HEK293T (cell line): ENCODE data around the gene CTDSPL.

Experiments
- ARNT ChIP-seq: fragments of 450-650 bp; IDR thresholded peaks from 2 replicates; pipeline ENCODE4 v1.6.1; 2017; ENCODE audit warnings: mild to moderate bottlenecking
- BHLHE40 ChIP-seq: fragments of 450-650 bp; IDR thresholded peaks from 2 replicates; pipeline ENCODE4 v1.6.1; 2016; ENCODE audit warnings: mild to moderate bottlenecking, moderate library complexity, borderline replicate concordance
- ELF4 ChIP-seq: fragments of 450-650 bp; IDR thresholded peaks from 2 replicates; pipeline ENCODE4 v1.6.1; 2017; ENCODE audit warnings: antibody characterized with exemption
- FOXM1 ChIP-seq: fragments of 450-650 bp; IDR thresholded peaks from 2 replicates; pipeline ENCODE4 v1.6.1; 2017; ENCODE audit warnings: mild to moderate bottlenecking, borderline replicate concordance
- HDGF ChIP-seq: fragments of 450-650 bp; IDR thresholded peaks from 2 replicates; pipeline ENCODE4 v1.6.1; 2017; ENCODE audit warnings: antibody characterized with exemption, borderline replicate concordance
- L3MBTL2 ChIP-seq: fragments of 450-650 bp; conservative IDR thresholded peaks from 2 replicates; pipeline ENCODE4 v1.6.1; 2016; ENCODE audit warnings: mild to moderate bottlenecking
- SP1 ChIP-seq: fragments of 450-650 bp; IDR thresholded peaks from 2 replicates; pipeline ENCODE4 v1.6.1; 2017
- SUZ12 ChIP-seq: fragments of 450-650 bp; IDR thresholded peaks from 2 replicates; pipeline ENCODE4 v1.6.1; 2016; ENCODE audit warnings: mild to moderate bottlenecking
- TARDBP ChIP-seq: fragments of 450-650 bp; IDR thresholded peaks from 2 replicates; pipeline ENCODE4 v1.6.1; 2016
- TF ChIP-seq, protein P1 (sequence below): fragments of 450-650 bp; IDR thresholded peaks from 2 replicates; pipeline ENCODE4 v1.6.1; 2016

- TF ChIP-seq BHLHE40 (no peak), ARNT (no peak), SP1 (no peak), FOXM1 (no peak), SUZ12 (no peak), L3MBTL2 (no peak), TARDBP (no peak), ELF4 (no peak), HDGF (no peak)
- TF ChIP-seq, protein P1, sequence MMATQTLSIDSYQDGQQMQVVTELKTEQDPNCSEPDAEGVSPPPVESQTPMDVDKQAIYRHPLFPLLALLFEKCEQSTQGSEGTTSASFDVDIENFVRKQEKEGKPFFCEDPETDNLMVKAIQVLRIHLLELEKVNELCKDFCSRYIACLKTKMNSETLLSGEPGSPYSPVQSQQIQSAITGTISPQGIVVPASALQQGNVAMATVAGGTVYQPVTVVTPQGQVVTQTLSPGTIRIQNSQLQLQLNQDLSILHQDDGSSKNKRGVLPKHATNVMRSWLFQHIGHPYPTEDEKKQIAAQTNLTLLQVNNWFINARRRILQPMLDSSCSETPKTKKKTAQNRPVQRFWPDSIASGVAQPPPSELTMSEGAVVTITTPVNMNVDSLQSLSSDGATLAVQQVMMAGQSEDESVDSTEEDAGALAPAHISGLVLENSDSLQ: no peak
These were observed 138.7 kb downstream of the CTDSPL start for GRCh38 chr3:38000242-38000916.
